IMR-90 (cell line): Measurements from ENCODE around the gene SCLY. TPM values are rescaled to one million over a fixed set of nuclear protein-coding genes. Genes with fewer than 3 reads are reported as not detected.
A peak's percentile ranks its signal among the peaks of the same experiment; 100 is the strongest.

Experiments used
- ATAC-seq: fragments of 200-7000 bp; cut with Tn5 transposase; 2 replicates; pipeline ENCODE4 v1.9.1; 2020; ENCODE audit warnings: low read depth, mild to moderate bottlenecking, moderate library complexity
- BruUV-seq: library from RNA; stranded (reverse); fragments of 400-500 nt; replicated peaks from 2 replicates; lab custom pipeline; 2021; lab: Mats Ljungman, UMichigan
- CTCF ChIA-PET: fragments of 300-600 bp; formaldehyde crosslinking; extraction: SDS; loops from one replicate; lab custom pipeline; 2021; ENCODE audit warnings: antibody characterized with exemption; lab: Yijun Ruan, JAX
- POLR2A ChIA-PET: fragments of 300-600 bp; sonication (Branson Sonifier 250); formaldehyde crosslinking; loops from one replicate; lab custom pipeline; 2022; ENCODE audit warnings: antibody characterized with exemption; ENCODE audit not compliant: unreplicated experiment; lab: Charles Lee
- DNase-seq: peaks from one replicate; pipeline ENCODE4 v3.0.0; 2013
- H2AFZ ChIP-seq: replicated peaks from 2 replicates; pipeline ENCODE3; 2013; ENCODE audit warnings: low read length, mild to moderate bottlenecking; ENCODE audit not compliant: poor library complexity
- H2AK5ac ChIP-seq: 2 replicates; pipeline ENCODE4 v1.6.1; 2013; ENCODE audit warnings: low read depth, low read length, inconsistent platforms
- H2AK9ac ChIP-seq: replicated peaks from 2 replicates; pipeline ENCODE3; 2013; ENCODE audit warnings: mild to moderate bottlenecking, low read depth, low read length, moderate library complexity; ENCODE audit not compliant: poor library complexity
- H2BK120ac ChIP-seq: 2 replicates; pipeline ENCODE4 v1.6.1; 2013; ENCODE audit warnings: low read depth, low read length, inconsistent platforms
- H2BK15ac ChIP-seq: 3 replicates; pipeline ENCODE4 v1.6.1; 2013; ENCODE audit warnings: low read depth, low read length, inconsistent platforms
- H2BK20ac ChIP-seq: 2 replicates; pipeline ENCODE4 v1.6.1; 2013; ENCODE audit warnings: low read depth, mild to moderate bottlenecking, inconsistent platforms, low read length, moderate library complexity
- H2BK5ac ChIP-seq: 2 replicates; pipeline ENCODE4 v1.6.1; 2013; ENCODE audit warnings: mild to moderate bottlenecking, low read depth, low read length, inconsistent platforms; ENCODE audit not compliant: poor library complexity, severe bottlenecking
- H3K14ac ChIP-seq: replicated peaks from 2 replicates; pipeline ENCODE4 v1.6.1; 2013; ENCODE audit warnings: low read depth, low read length, inconsistent platforms
- H3K18ac ChIP-seq: 2 replicates; pipeline ENCODE4 v1.6.1; 2013; ENCODE audit warnings: low read depth, low read length, control low read depth
- H3K23ac ChIP-seq: 2 replicates; pipeline ENCODE4 v1.6.1; 2013; ENCODE audit warnings: low read depth, low read length, inconsistent platforms
- H3K27ac ChIP-seq: 2 replicates; pipeline ENCODE4 v1.5.1; 2013; ENCODE audit warnings: mild to moderate bottlenecking, control low read depth, low read length; ENCODE audit not compliant: insufficient read depth
- H3K27me3 ChIP-seq: 2 replicates; pipeline ENCODE4 v1.6.1; 2013; ENCODE audit warnings: low read length; ENCODE audit not compliant: control insufficient read depth, insufficient read depth
- H3K36me3 ChIP-seq: 2 replicates; pipeline ENCODE4 v1.6.1; 2013; ENCODE audit warnings: low read length, mixed read lengths; ENCODE audit not compliant: control insufficient read depth, insufficient read depth
- H3K4ac ChIP-seq: 2 replicates; pipeline ENCODE4 v1.6.1; 2013; ENCODE audit warnings: low read depth, low read length, inconsistent platforms
- H3K4me1 ChIP-seq: 2 replicates; pipeline ENCODE4 v1.6.1; 2013; ENCODE audit warnings: low read length, mixed read lengths; ENCODE audit not compliant: control insufficient read depth, insufficient read depth
- H3K4me2 ChIP-seq: 2 replicates; pipeline ENCODE4 v1.6.1; 2013; ENCODE audit warnings: low read depth, mild to moderate bottlenecking, control low read depth, low read length, moderate library complexity
- H3K4me3 ChIP-seq: 2 replicates; pipeline ENCODE4 v1.5.1; 2013; ENCODE audit warnings: low read depth, mild to moderate bottlenecking, control low read depth, low read length, moderate library complexity; ENCODE audit not compliant: insufficient read depth
- H3K56ac ChIP-seq: 2 replicates; pipeline ENCODE4 v1.6.1; 2013; ENCODE audit warnings: low read length, inconsistent platforms; ENCODE audit not compliant: insufficient read depth; ENCODE audit errors: extremely low read depth
- H3K79me1 ChIP-seq, 2 experiments: 2 replicates each; pipeline ENCODE4 v1.6.1; 2013; ENCODE audit warnings: low read length in 2 of 2, inconsistent platforms in 1 of 2, low read depth in 1 of 2
- H3K9ac ChIP-seq: 2 replicates; pipeline ENCODE4 v1.6.1; 2013; ENCODE audit warnings: low read depth, low read length, control low read depth
- H3K9me1 ChIP-seq: 2 replicates; pipeline ENCODE4 v1.6.1; 2013; ENCODE audit warnings: low read length, inconsistent platforms; ENCODE audit not compliant: insufficient read depth
- H3K9me3 ChIP-seq: 2 replicates; pipeline ENCODE4 v1.6.1; 2013; ENCODE audit warnings: low read length; ENCODE audit not compliant: control insufficient read depth, insufficient read depth
- H4K20me1 ChIP-seq: 2 replicates; pipeline ENCODE4 v1.6.1; 2013; ENCODE audit warnings: low read length, inconsistent platforms; ENCODE audit not compliant: insufficient read depth
- H4K5ac ChIP-seq: 2 replicates; pipeline ENCODE4 v1.6.1; 2013; ENCODE audit warnings: mild to moderate bottlenecking, low read depth, low read length, control low read depth
- H4K8ac ChIP-seq, 2 experiments: 2 replicates each; pipeline ENCODE4 v1.6.1; 2013; ENCODE audit warnings: low read depth in 2 of 2, low read length in 2 of 2, control low read depth in 1 of 2, inconsistent platforms in 1 of 2
- H4K91ac ChIP-seq: 2 replicates; pipeline ENCODE4 v1.6.1; 2013; ENCODE audit warnings: low read depth, low read length, inconsistent platforms; ENCODE audit not compliant: insufficient read depth
- BHLHE40 ChIP-seq: fragments of 150-350 bp; IDR thresholded peaks from 2 replicates; pipeline ENCODE4 v1.6.1; 2016; ENCODE audit warnings: mild to moderate bottlenecking, low read depth, low read length
- CEBPB ChIP-seq: IDR thresholded peaks from 2 replicates; pipeline ENCODE4 v1.6.1; 2012; ENCODE audit warnings: low read depth, low read length, improper control_type of control experiment
- CHD1 ChIP-seq: IDR thresholded peaks from 2 replicates; pipeline ENCODE4 v1.6.1; 2012; ENCODE audit warnings: low read depth, low read length, improper control_type of control experiment
- CTCF ChIP-seq: conservative IDR thresholded peaks from 2 replicates; pipeline ENCODE4 v1.5.1; 2012; ENCODE audit warnings: mild to moderate bottlenecking, low read depth, low read length, improper control_type of control experiment
- ELK1 ChIP-seq: fragments of 150-350 bp; IDR thresholded peaks from 2 replicates; pipeline ENCODE4 v1.6.1; 2016; ENCODE audit warnings: low read depth, mild to moderate bottlenecking, low read length, moderate library complexity, borderline replicate concordance
- FOS ChIP-seq: fragments of 150-350 bp; IDR thresholded peaks from 2 replicates; pipeline ENCODE4 v1.6.1; 2016; ENCODE audit warnings: low read depth, low read length
- MAFK ChIP-seq: IDR thresholded peaks from 2 replicates; pipeline ENCODE4 v1.6.1; 2012; ENCODE audit warnings: low read depth, low read length, improper control_type of control experiment
- MAZ ChIP-seq: IDR thresholded peaks from 2 replicates; pipeline ENCODE4 v1.6.1; 2012; ENCODE audit warnings: low read depth, mild to moderate bottlenecking, low read length, improper control_type of control experiment, moderate library complexity, borderline replicate concordance
- MXI1 ChIP-seq: IDR thresholded peaks from 2 replicates; pipeline ENCODE4 v1.6.1; 2012; ENCODE audit warnings: low read depth, mild to moderate bottlenecking, low read length, moderate library complexity, borderline replicate concordance
- NFE2L2 ChIP-seq: fragments of 150-350 bp; IDR thresholded peaks from 2 replicates; pipeline ENCODE4 v1.6.1; 2016; ENCODE audit warnings: low read depth, mild to moderate bottlenecking, low read length
- POLR2A ChIP-seq: IDR thresholded peaks from 2 replicates; pipeline ENCODE4 v1.6.1; 2012; ENCODE audit warnings: mild to moderate bottlenecking, low read depth, low read length
- RAD21 ChIP-seq: IDR thresholded peaks from 2 replicates; pipeline ENCODE4 v1.6.1; 2012; ENCODE audit warnings: low read length, improper control_type of control experiment
- RCOR1 ChIP-seq: IDR thresholded peaks from 2 replicates; pipeline ENCODE4 v1.6.1; 2012; ENCODE audit warnings: mild to moderate bottlenecking, low read length, improper control_type of control experiment; ENCODE audit not compliant: insufficient replicate concordance
- RFX5 ChIP-seq: IDR thresholded peaks from 2 replicates; pipeline ENCODE4 v1.8.0; 2012; ENCODE audit warnings: low read depth, mild to moderate bottlenecking, low read length, moderate library complexity
- SMC3 ChIP-seq: fragments of 150-350 bp; IDR thresholded peaks from 2 replicates; pipeline ENCODE4 v1.6.1; 2016; ENCODE audit warnings: low read depth, mild to moderate bottlenecking, antibody characterized with exemption, low read length, moderate library complexity
- WGBS, 2 experiments: methylation state at CpG; one replicate each; pipeline versions ENCODE4 v1.1.5 to v1.1.7; 2013; ENCODE audit warnings: missing lambda C conversion rate in 2 of 2; ENCODE audit not compliant: insufficient read length in 1 of 2; ENCODE audit errors: extremely low coverage in 2 of 2; 5-methylcytosine and 5-hydroxymethylcytosine counted together
- dilution Hi-C: fragments of 300-500 bp; cut with HindIII; formaldehyde crosslinking; loops from one replicate; pipeline ENCODE4 v1.14.3; 2018; ENCODE audit warnings: low sequenced_read_pairs; ENCODE audit not compliant: unreplicated experiment
- in situ Hi-C: fragments of 300-500 bp; cut with MboI; formaldehyde crosslinking; loops from 3 replicates; pipeline ENCODE4 v1.14.3; 2019; ENCODE audit warnings: low sequenced_read_pairs, inconsistent platforms, mixed read lengths
- intact Hi-C: fragments of 100-400 bp; cut with micrococcal nuclease; formaldehyde crosslinking; loops from 2 replicates; pipeline ENCODE4 v1.10.0; 2022
- polyA plus RNA-seq, 3 experiments: library from polyadenylated mRNA; depleted of rRNA; stranded (reverse); fragments of >200 nt; gene quantifications; 2 replicates each; pipeline ENCODE4 v1.2.3, GENCODE V29; 2012; ENCODE audit warnings: low replicate concordance in 1 of 3
- total RNA-seq: library from RNA; depleted of rRNA; stranded (reverse); fragments of >200 nt; gene quantifications from 2 replicates; pipeline ENCODE4 v1.2.3, GENCODE V29; 2012
- TF ChIP-seq, protein P1 (sequence below): fragments of 150-350 bp; IDR thresholded peaks from 2 replicates; pipeline ENCODE4 v1.6.1; 2017; ENCODE audit warnings: mild to moderate bottlenecking, antibody characterized with exemption, low read length, low read depth

SCLY gene
- total and polyA plus RNA-seq, 2 of the 4 experiments (the other 2 are of a cell fraction), result 8.6 to 10.5 TPM

DNA sequence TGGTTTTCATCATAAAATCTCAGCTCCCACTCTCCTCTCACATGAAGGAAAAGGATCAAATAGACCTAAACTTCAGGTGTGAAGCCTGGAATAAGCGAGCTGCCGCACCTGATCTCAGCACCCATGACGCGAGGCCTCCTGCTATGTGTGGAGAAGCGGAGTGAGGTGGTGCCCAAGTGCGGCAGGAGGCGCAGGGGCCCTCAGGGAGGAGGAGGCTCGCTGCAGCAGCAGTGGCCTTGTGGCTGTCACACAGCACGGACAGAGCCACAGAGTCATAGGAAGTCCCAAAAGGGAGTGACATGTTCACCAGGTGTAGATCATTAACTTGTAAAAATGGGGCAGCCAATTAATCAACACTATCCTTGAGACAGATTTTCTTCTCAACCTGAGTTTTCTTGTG, 9.1 kb downstream of the SCLY start:
- dilution Hi-C loops, result no loop called here
- Histone ChIP-seq H3K56ac (no peak overlapping the region), H2AK5ac (no peak overlapping the region), H3K4me2 (no peak overlapping the region), H4K91ac (no peak overlapping the region), H3K4ac (no peak overlapping the region), H3K4me3 (no peak overlapping the region), H2BK15ac (no peak overlapping the region), H3K4me1 (no peaks in the 10 kb centered on the region), H4K5ac (no peak overlapping the region), H3K23ac (no peak overlapping the region), H3K9ac (no peak overlapping the region), H4K8ac (no peak overlapping the region), H2AFZ (no peak overlapping the region), H3K79me1 (no peaks in the 10 kb centered on the region; a peak in 1 of 4 replicates), H3K9me1 (no peaks in the 10 kb centered on the region; the same call in 1 of the 2 replicates), H2AK9ac (peak overlapping the region; percentile 65), H3K27me3 (no peaks in the 10 kb centered on the region), H3K18ac (no peak overlapping the region), H2BK20ac (no peak overlapping the region), H2BK120ac (no peak overlapping the region), H2BK5ac (no peak overlapping the region), H3K9me3 (peaks cover 2% of the 10 kb centered on the region; the same call in 1 of the 2 replicates), H3K36me3 (peaks cover 22% of the 10 kb centered on the region), H3K27ac (no peak overlapping the region), H3K14ac (no peak overlapping the region), H4K20me1 (no peaks in the 10 kb centered on the region)
- ChIA-PET CTCF (no interaction called here), POLR2A (no interaction called here)
- DNase-seq (no peak), ATAC-seq (no peak)
- in situ Hi-C loops, result no loop called here
- 100% methylated on average over 5 of the region's 9 CpGs; no CpG with 5 or more reads in 1 of the 2 experiments for WGBS, 2 experiments
- TF ChIP-seq RFX5 (no peak), RCOR1 (no peak), RAD21 (no peak), ELK1 (no peak), POLR2A (no peak), MAFK (no peak), MXI1 (no peak), FOS (no peak), NFE2L2 (no peak), CTCF (no peak), MAZ (no peak), CHD1 (no peak), CEBPB (no peak), SMC3 (no peak), BHLHE40 (no peak)
- TF ChIP-seq, protein P1, sequence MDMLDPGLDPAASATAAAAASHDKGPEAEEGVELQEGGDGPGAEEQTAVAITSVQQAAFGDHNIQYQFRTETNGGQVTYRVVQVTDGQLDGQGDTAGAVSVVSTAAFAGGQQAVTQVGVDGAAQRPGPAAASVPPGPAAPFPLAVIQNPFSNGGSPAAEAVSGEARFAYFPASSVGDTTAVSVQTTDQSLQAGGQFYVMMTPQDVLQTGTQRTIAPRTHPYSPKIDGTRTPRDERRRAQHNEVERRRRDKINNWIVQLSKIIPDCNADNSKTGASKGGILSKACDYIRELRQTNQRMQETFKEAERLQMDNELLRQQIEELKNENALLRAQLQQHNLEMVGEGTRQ, result no peak
- intact Hi-C loops, result no loop called here
- BruUV-seq, result no TSS peak
